ENCODE results near the gene ALG12.
A peak's percentile ranks its signal among the peaks of the same experiment; 100 is the strongest.

The ALG12 gene

DNA sequence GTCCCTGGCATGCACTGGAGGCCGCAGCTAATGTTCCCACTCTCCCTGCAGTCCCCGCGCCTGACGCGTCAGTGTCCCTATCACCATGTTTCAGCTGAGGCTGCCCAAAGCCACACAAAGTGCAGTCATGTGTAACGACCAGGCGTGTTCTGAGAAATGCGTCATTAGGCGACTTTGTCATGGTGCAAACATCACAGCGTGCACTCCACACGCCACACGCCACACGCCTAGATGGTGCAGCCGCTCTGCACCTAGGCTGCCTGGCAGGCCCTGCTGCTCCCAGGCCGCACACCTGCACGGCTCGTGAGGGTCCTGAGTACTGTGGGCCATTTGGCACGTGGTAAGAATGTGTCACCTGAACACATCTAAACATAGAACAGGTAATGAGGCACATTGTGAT is 2.6 kb upstream of the ALG12 start:
- no CpG with 5 or more reads among the region's 18 CpGs for WGBS (ENCODE audit: extremely low coverage, insufficient coverage, low lambda C conversion rate)
- Histone ChIP-seq H2AK5ac (ENCODE audit: low read length) (no peak overlapping the region), H3K27me3 (ENCODE audit: insufficient read depth, low read length, poor library complexity) (no peaks in the 10 kb centered on the region), H4K8ac (ENCODE audit: low read depth, low read length) (no peak overlapping the region), H3K23ac (ENCODE audit: low read length) (no peak overlapping the region), H2BK120ac (ENCODE audit: low read depth, low read length) (no peak overlapping the region), H3K4me3 (ENCODE audit: low read length) (no peak overlapping the region), H3K18ac (ENCODE audit: low read length) (no peak overlapping the region), H3K27ac (ENCODE audit: low read depth, low read length) (no peak overlapping the region), H2BK15ac (replicated peaks; ENCODE audit: low read depth) (no peak overlapping the region), H3K4me2 (ENCODE audit: low read length) (no peak overlapping the region), H3K4me1 (ENCODE audit: control insufficient read depth, low read depth, low read length) (no peaks in the 10 kb centered on the region), H3K79me2 (ENCODE audit: control insufficient read depth, insufficient read depth, low read length) (no peaks in the 10 kb centered on the region), H3K56ac (ENCODE audit: low read length) (no peak overlapping the region), H3K9ac (ENCODE audit: low read length) (no peak overlapping the region), H3K36me3 (ENCODE audit: control insufficient read depth, insufficient read depth, low read length) (peaks cover 7% of the 10 kb centered on the region), H2BK5ac (ENCODE audit: low read length) (no peak overlapping the region), H3K79me1 (ENCODE audit: low read length) (peaks cover 6% of the 10 kb centered on the region), H3K4ac (ENCODE audit: low read depth, low read length) (no peak overlapping the region), H4K5ac (ENCODE audit: low read length) (no peak overlapping the region)
- no peak for DNase-seq

GRCh38 chr22:49918911-49919881 is 958 bp upstream of the ALG12 start:
- H3K56ac ChIP-seq (ENCODE audit: low read length), result peak overlapping the region; percentile 93
- no CpG with 5 or more reads among the region's 47 CpGs for WGBS (ENCODE audit: extremely low coverage, insufficient coverage, low lambda C conversion rate)
- peak overlapping the region; percentile 71 for H3K4me2 ChIP-seq (ENCODE audit: low read length)
- no peak overlapping the region for H2AK5ac ChIP-seq (ENCODE audit: low read length)
- DNase-seq, result no peak
- H3K36me3 ChIP-seq (ENCODE audit: control insufficient read depth, insufficient read depth, low read length), result peaks cover 7% of the 10 kb centered on the region
- H3K9ac ChIP-seq (ENCODE audit: low read length), result peak overlapping the region; percentile 65
- H2BK5ac ChIP-seq (ENCODE audit: low read length), result no peak overlapping the region
- H4K5ac ChIP-seq (ENCODE audit: low read length), result no peak overlapping the region
- H3K79me2 ChIP-seq (ENCODE audit: control insufficient read depth, insufficient read depth, low read length), result no peaks in the 10 kb centered on the region
- H3K79me1 ChIP-seq (ENCODE audit: low read length), result peaks cover 6% of the 10 kb centered on the region
- no peaks in the 10 kb centered on the region for H3K27me3 ChIP-seq (ENCODE audit: insufficient read depth, low read length, poor library complexity)
- no peak overlapping the region for H2BK15ac ChIP-seq (replicated peaks; ENCODE audit: low read depth)
- no peak overlapping the region for H4K8ac ChIP-seq (ENCODE audit: low read depth, low read length)
- H3K4ac ChIP-seq (ENCODE audit: low read depth, low read length), result no peak overlapping the region
- no peak overlapping the region for H2BK120ac ChIP-seq (ENCODE audit: low read depth, low read length)
- no peak overlapping the region for H3K23ac ChIP-seq (ENCODE audit: low read length)
- peak overlapping the region; percentile 75 for H3K4me3 ChIP-seq (ENCODE audit: low read length)
- H3K27ac ChIP-seq (ENCODE audit: low read depth, low read length), result no peak overlapping the region
- no peak overlapping the region for H3K18ac ChIP-seq (ENCODE audit: low read length)
- no peaks in the 10 kb centered on the region for H3K4me1 ChIP-seq (ENCODE audit: control insufficient read depth, low read depth, low read length)

GRCh38 chr22:49916831-49917230 is 1.4 kb downstream of the ALG12 start:
- Histone ChIP-seq H3K4ac (ENCODE audit: low read depth, low read length) (no peak overlapping the region), H4K8ac (ENCODE audit: low read depth, low read length) (no peak overlapping the region), H3K4me1 (ENCODE audit: control insufficient read depth, low read depth, low read length) (no peaks in the 10 kb centered on the region), H3K9ac (ENCODE audit: low read length) (peak overlapping the region; percentile 95), H3K27ac (ENCODE audit: low read depth, low read length) (no peak overlapping the region), H2BK5ac (ENCODE audit: low read length) (no peak overlapping the region), H3K4me3 (ENCODE audit: low read length) (no peak overlapping the region), H3K79me1 (ENCODE audit: low read length) (peaks cover 6% of the 10 kb centered on the region), H3K4me2 (ENCODE audit: low read length) (no peak overlapping the region), H3K36me3 (ENCODE audit: control insufficient read depth, insufficient read depth, low read length) (peaks cover 7% of the 10 kb centered on the region), H2AK5ac (ENCODE audit: low read length) (no peak overlapping the region), H2BK120ac (ENCODE audit: low read depth, low read length) (no peak overlapping the region), H3K79me2 (ENCODE audit: control insufficient read depth, insufficient read depth, low read length) (no peaks in the 10 kb centered on the region), H3K27me3 (ENCODE audit: insufficient read depth, low read length, poor library complexity) (no peaks in the 10 kb centered on the region), H3K56ac (ENCODE audit: low read length) (peak overlapping the region; percentile 97), H3K23ac (ENCODE audit: low read length) (no peak overlapping the region), H4K5ac (ENCODE audit: low read length) (no peak overlapping the region), H2BK15ac (replicated peaks; ENCODE audit: low read depth) (no peak overlapping the region), H3K18ac (ENCODE audit: low read length) (no peak overlapping the region)
- no CpG with 5 or more reads among the region's 11 CpGs for WGBS (ENCODE audit: extremely low coverage, insufficient coverage, low lambda C conversion rate)
- no peak for DNase-seq

GRCh38 chr22:49915610-49916009 is 2.6 kb downstream of the ALG12 start:
- Histone ChIP-seq H3K23ac (ENCODE audit: low read length) (no peak overlapping the region), H3K4me3 (ENCODE audit: low read length) (no peak overlapping the region), H2BK15ac (replicated peaks; ENCODE audit: low read depth) (no peak overlapping the region), H2BK5ac (ENCODE audit: low read length) (no peak overlapping the region), H3K9ac (ENCODE audit: low read length) (no peak overlapping the region), H3K18ac (ENCODE audit: low read length) (no peak overlapping the region), H4K5ac (ENCODE audit: low read length) (no peak overlapping the region), H3K56ac (ENCODE audit: low read length) (no peak overlapping the region), H3K36me3 (ENCODE audit: control insufficient read depth, insufficient read depth, low read length) (peaks cover 4% of the 10 kb centered on the region), H3K27ac (ENCODE audit: low read depth, low read length) (no peak overlapping the region), H3K79me1 (ENCODE audit: low read length) (peaks cover 6% of the 10 kb centered on the region), H3K4me1 (ENCODE audit: control insufficient read depth, low read depth, low read length) (no peaks in the 10 kb centered on the region), H4K8ac (ENCODE audit: low read depth, low read length) (no peak overlapping the region), H3K4me2 (ENCODE audit: low read length) (no peak overlapping the region), H3K79me2 (ENCODE audit: control insufficient read depth, insufficient read depth, low read length) (no peaks in the 10 kb centered on the region), H3K4ac (ENCODE audit: low read depth, low read length) (no peak overlapping the region), H2BK120ac (ENCODE audit: low read depth, low read length) (no peak overlapping the region), H3K27me3 (ENCODE audit: insufficient read depth, low read length, poor library complexity) (no peaks in the 10 kb centered on the region), H2AK5ac (ENCODE audit: low read length) (no peak overlapping the region)
- WGBS (ENCODE audit: extremely low coverage, insufficient coverage, low lambda C conversion rate), result no CpG with 5 or more reads among the region's 12 CpGs
- DNase-seq, result peak; percentile 47

- Histone ChIP-seq H3K36me3 (ENCODE audit: control insufficient read depth, insufficient read depth, low read length) (no peaks in the 10 kb centered on the region), H3K4me3 (ENCODE audit: low read length) (no peak overlapping the region), H3K4ac (ENCODE audit: low read depth, low read length) (no peak overlapping the region), H3K79me2 (ENCODE audit: control insufficient read depth, insufficient read depth, low read length) (no peaks in the 10 kb centered on the region), H3K18ac (ENCODE audit: low read length) (no peak overlapping the region), H3K9ac (ENCODE audit: low read length) (no peak overlapping the region), H3K4me2 (ENCODE audit: low read length) (no peak overlapping the region), H3K79me1 (ENCODE audit: low read length) (peaks cover 6% of the 10 kb centered on the region), H3K27me3 (ENCODE audit: insufficient read depth, low read length, poor library complexity) (no peaks in the 10 kb centered on the region), H2BK5ac (ENCODE audit: low read length) (no peak overlapping the region), H4K8ac (ENCODE audit: low read depth, low read length) (no peak overlapping the region), H3K23ac (ENCODE audit: low read length) (no peak overlapping the region), H2AK5ac (ENCODE audit: low read length) (no peak overlapping the region), H2BK120ac (ENCODE audit: low read depth, low read length) (no peak overlapping the region), H3K27ac (ENCODE audit: low read depth, low read length) (no peak overlapping the region), H2BK15ac (replicated peaks; ENCODE audit: low read depth) (no peak overlapping the region), H4K5ac (ENCODE audit: low read length) (no peak overlapping the region), H3K56ac (ENCODE audit: low read length) (no peak overlapping the region), H3K4me1 (ENCODE audit: control insufficient read depth, low read depth, low read length) (no peaks in the 10 kb centered on the region)
- no CpG with 5 or more reads among the region's 12 CpGs for WGBS (ENCODE audit: extremely low coverage, insufficient coverage, low lambda C conversion rate)
- no peak for DNase-seq
Measured at GRCh38 chr22:49914256-49914655, 4.0 kb downstream of the ALG12 start.
